ENCODE results near the gene RNF112. TPM values are rescaled to one million over a fixed set of nuclear protein-coding genes. Genes with fewer than 3 reads are reported as not detected.
A peak's percentile ranks its signal among the peaks of the same experiment; 100 is the strongest.

Gene RNF112
- total RNA-seq, 4 donors from 2014 or later: 2.3 to 5.4 (median 4.3) TPM

DNA sequence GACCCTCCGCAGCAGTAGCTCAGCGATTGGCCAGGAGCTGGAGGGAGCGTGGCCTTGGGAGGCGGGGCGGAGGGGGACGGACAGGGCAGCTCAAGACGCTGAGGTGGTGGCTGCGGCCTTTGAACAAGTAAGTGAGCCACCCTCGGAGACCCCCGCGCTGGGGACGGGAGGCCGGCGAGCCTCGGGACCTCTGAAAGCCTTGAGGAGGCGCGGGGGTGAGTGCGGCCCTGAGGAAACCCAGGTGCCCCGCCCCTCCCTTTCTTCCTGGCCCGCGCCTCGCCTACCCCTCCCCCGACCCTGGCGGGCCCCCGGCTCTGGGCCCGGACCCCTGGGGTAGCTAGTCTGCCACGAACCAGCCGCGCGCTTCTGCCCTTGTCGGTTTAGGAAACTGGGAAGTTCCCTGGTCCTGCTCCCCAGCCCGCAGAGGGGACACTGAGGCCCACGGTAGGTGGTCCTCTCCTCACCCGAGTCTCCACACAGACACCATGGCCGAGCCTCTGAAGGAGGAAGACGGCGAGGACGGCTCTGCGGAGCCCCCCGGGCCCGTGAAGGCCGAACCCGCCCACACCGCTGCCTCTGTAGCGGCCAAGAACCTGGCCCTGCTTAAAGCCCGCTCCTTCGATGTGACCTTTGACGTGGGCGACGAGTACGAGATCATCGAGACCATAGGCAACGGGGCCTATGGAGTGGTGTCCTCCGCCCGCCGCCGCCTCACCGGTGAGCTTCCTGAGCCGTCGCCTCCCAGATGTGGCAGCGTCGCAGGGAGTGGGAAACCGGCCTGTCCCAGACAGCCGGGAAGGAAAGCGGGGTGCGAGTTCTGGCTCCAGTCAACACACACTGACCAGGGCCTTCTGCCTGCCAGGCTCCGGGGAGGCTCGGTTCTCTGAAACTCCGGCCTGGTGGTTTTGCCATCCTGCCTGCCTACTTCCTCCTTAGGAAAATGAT, 32.3 kb upstream of the RNF112 start, which contains the start of gene MAPK7:
TSS of gene MAPK7 (plus strand) at position 83 of the 945 bp plus-strand sequence. CDS start at position 486, 403 bp downstream.
- intact Hi-C loops (cut with DNase I): loop anchor here (5.0 kb wide), 1 partner anchor 269 kb away; the partner anchor contains the start of gene ALDH3A2
- 6% methylated on average over 20 of the region's 69 CpGs for WGBS
- TF ChIP-seq POLR2AphosphoS5 (IDR thresholded peaks at IDR 0.05) (peak; percentile 72 to 91), CTCF (IDR thresholded peaks at IDR 0.05) (no peak), EP300 (IDR thresholded peaks at IDR 0.05) (no peak), POLR2A (IDR thresholded peaks at IDR 0.05; ENCODE audit: low read depth) (peak; percentile 54)
- DNase-seq (ENCODE audit: extremely low spot score): no peak
- no peaks in the 10 kb centered on the region for H3K27me3 ChIP-seq
- H3K4me3 ChIP-seq: peak within 1 kb of the TSS; percentile 72 to 92 (median 90)
- peaks cover 24 to 65% (median 60%) of the 10 kb centered on the region in 4 donors for H3K4me1 ChIP-seq
- H3K27ac ChIP-seq (replicated peaks in 1 of 4): peak within 1 kb of the TSS; percentile 91 to 97 (median 94)
- peaks cover 37 to 43% (median 42%) of the 10 kb centered on the region in 4 donors for H3K36me3 ChIP-seq
- no peaks in the 10 kb centered on the region for H3K9me3 ChIP-seq

- Histone ChIP-seq H3K36me3 (peaks cover 38 to 51% (median 50%) of the 10 kb centered on the region in 4 donors), H3K4me3 (peak overlapping the region; percentile 72 to 92 (median 90)), H3K9me3 (no peaks in the 10 kb centered on the region), H3K27me3 (no peaks in the 10 kb centered on the region), H3K4me1 (peaks cover 32 to 73% (median 68%) of the 10 kb centered on the region in 4 donors), H3K27ac (replicated peaks in 1 of 4) (peak overlapping the region; percentile 91 to 97 (median 94))
- intact Hi-C loops (cut with DNase I): loop anchor here (5.0 kb wide), 1 partner anchor 268 kb away; the partner anchor contains the start of gene ALDH3A2
- no peak for DNase-seq (ENCODE audit: extremely low spot score)
- TF ChIP-seq EP300 (IDR thresholded peaks at IDR 0.05) (no peak), POLR2AphosphoS5 (IDR thresholded peaks at IDR 0.05) (no peak), POLR2A (IDR thresholded peaks at IDR 0.05; ENCODE audit: low read depth) (no peak), CTCF (IDR thresholded peaks at IDR 0.05) (no peak)
- WGBS: 67% methylated on average over 13 of the region's 13 CpGs
These were observed 31.5 kb upstream of the RNF112 start for GRCh38 chr17:19379361-19380065.

GRCh38 chr17:19380481-19381301, 30.3 kb upstream of the RNF112 start:
- Histone ChIP-seq H3K4me3 (no peak overlapping the region), H3K27ac (replicated peaks in 1 of 4) (peak overlapping the region in 3 of 4 donors; percentile 95 to 98 (median 97)), H3K36me3 (peaks cover 38 to 57% (median 54%) of the 10 kb centered on the region in 4 donors), H3K27me3 (no peaks in the 10 kb centered on the region), H3K4me1 (peaks cover 43 to 85% (median 80%) of the 10 kb centered on the region in 4 donors), H3K9me3 (no peaks in the 10 kb centered on the region)
- no peak for TF ChIP-seq POLR2A (IDR thresholded peaks at IDR 0.05; ENCODE audit: low read depth)
- TF ChIP-seq EP300 (IDR thresholded peaks at IDR 0.05): no peak
- no peak for TF ChIP-seq POLR2AphosphoS5 (IDR thresholded peaks at IDR 0.05)
- no peak for TF ChIP-seq CTCF (IDR thresholded peaks at IDR 0.05)
- intact Hi-C loops (cut with DNase I): no loop called here
- WGBS: 88% methylated on average over 18 of the region's 29 CpGs
- DNase-seq (ENCODE audit: extremely low spot score): no peak

DNA sequence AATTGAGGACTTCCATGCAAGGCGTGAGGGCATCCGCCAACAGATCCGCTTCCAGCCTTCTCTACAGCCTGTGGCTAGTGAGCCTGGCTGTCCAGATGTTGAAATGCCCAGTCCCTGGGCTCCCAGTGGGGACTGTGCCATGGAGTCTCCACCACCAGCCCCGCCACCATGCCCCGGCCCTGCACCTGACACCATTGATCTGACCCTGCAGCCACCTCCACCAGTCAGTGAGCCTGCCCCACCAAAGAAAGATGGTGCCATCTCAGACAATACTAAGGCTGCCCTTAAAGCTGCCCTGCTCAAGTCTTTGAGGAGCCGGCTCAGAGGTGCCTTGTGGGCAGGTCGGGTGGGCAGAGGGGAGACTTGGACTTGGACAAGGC, 29.7 kb upstream of the RNF112 start:
- peaks cover 49 to 87% (median 86%) of the 10 kb centered on the region in 4 donors for H3K4me1 ChIP-seq
- 96% methylated on average over 6 of the region's 7 CpGs for WGBS
- no peak for DNase-seq (ENCODE audit: extremely low spot score)

More for the DNA sequence above, 29.7 kb upstream of the RNF112 start:
- Histone ChIP-seq H3K9me3 (no peaks in the 10 kb centered on the region), H3K36me3 (peaks cover 38 to 57% (median 54%) of the 10 kb centered on the region in 4 donors), H3K27ac (replicated peaks in 1 of 4) (peak overlapping the region in 3 of 4 donors; percentile 95 to 98 (median 97)), H3K27me3 (no peaks in the 10 kb centered on the region), H3K4me3 (no peak overlapping the region)
- TF ChIP-seq POLR2AphosphoS5 (IDR thresholded peaks at IDR 0.05) (no peak), CTCF (IDR thresholded peaks at IDR 0.05) (no peak), POLR2A (IDR thresholded peaks at IDR 0.05; ENCODE audit: low read depth) (no peak), EP300 (IDR thresholded peaks at IDR 0.05) (no peak)
- intact Hi-C loops (cut with DNase I): no loop called here
